ENCODE measurements around the gene RAB19.

Gene RAB19

DNA sequence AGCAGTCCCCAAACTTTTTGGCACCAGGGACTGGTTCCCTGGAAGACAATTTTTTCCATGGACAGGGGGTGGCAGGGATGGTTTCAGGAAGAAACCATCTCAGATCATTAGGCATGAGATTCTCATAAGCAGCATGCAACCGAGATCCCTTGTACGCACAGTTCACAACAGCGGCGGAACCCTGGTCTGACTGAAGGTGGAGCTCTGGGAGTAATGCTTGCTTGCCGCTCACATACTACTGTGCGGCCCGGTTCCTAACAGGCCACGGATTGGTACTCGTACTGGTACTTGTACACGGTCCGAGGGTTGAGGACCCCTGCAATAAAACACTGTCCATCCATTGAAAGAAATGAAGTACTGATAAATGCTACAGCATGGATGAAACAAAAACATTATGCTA is 42.6 kb downstream of the RAB19 start:
- no peak overlapping the region for H2AFZ ChIP-seq (ENCODE audit: low read depth, low read length)
- no peak overlapping the region for H3K4ac ChIP-seq (ENCODE audit: low read depth in 1 of 2, low read length in 2 of 2)

GRCh38 chr7:140447841-140448240 is 44.0 kb downstream of the RAB19 start:
- Histone ChIP-seq H3K27ac (ENCODE audit: low read length, poor library complexity, severe bottlenecking) (no peak overlapping the region), H4K91ac (ENCODE audit: low read length) (no peak overlapping the region)
- WGBS: 97% methylated on average over 4 of the region's 7 CpGs

More for the DNA sequence above, 42.6 kb downstream of the RAB19 start:
- Histone ChIP-seq H3K9ac (ENCODE audit: low read length) (no peak overlapping the region), H3K4me3 (ENCODE audit: insufficient read depth in 1 of 2, low read depth in 1 of 2, low read length in 2 of 2) (no peak overlapping the region), H4K91ac (ENCODE audit: low read length) (no peak overlapping the region), H2AK5ac (ENCODE audit: low read length, severe bottlenecking) (no peak overlapping the region), H2BK120ac (ENCODE audit: low read depth, low read length) (no peak overlapping the region), H3K27ac (ENCODE audit: low read length, poor library complexity, severe bottlenecking) (no peak overlapping the region), H4K8ac (ENCODE audit: low read length) (no peak overlapping the region), H2BK5ac (ENCODE audit: low read depth, low read length, poor library complexity, severe bottlenecking) (no peak overlapping the region), H3K36me3 (ENCODE audit: control insufficient read depth in 1 of 2, insufficient read depth in 2 of 2, low read depth in 1 of 2, low read length in 2 of 2) (peaks cover 3 to 9% of the 10 kb centered on the region in 2 experiments), H3K4me1 (ENCODE audit: control insufficient read depth, insufficient read depth, low read depth, low read length) (peaks cover 1% of the 10 kb centered on the region), H3K79me1 (replicated peaks; ENCODE audit: low read length, poor library complexity, severe bottlenecking) (peaks cover 2% of the 10 kb centered on the region), H3K9me3 (ENCODE audit: control insufficient read depth, low read length) (no peaks in the 10 kb centered on the region), H3K4me2 (ENCODE audit: low read length, poor library complexity, severe bottlenecking) (no peak overlapping the region), H3K18ac (ENCODE audit: low read depth in 1 of 2, low read length in 2 of 2) (no peak overlapping the region), H3K14ac (ENCODE audit: low read length in 2 of 2) (no peak overlapping the region), H3K27me3 (ENCODE audit: control insufficient read depth in 1 of 2, insufficient read depth in 1 of 2, low read length in 2 of 2) (no peaks in the 10 kb centered on the region), H2BK15ac (ENCODE audit: low read depth, poor library complexity, severe bottlenecking) (no peak overlapping the region), H2BK12ac (ENCODE audit: low read length in 2 of 2) (no peak overlapping the region), H3K23ac (ENCODE audit: low read length in 2 of 2) (no peak overlapping the region)
- DNase-seq: no peak
- WGBS: 97% methylated on average over 11 of the region's 11 CpGs

GRCh38 chr7:140448781-140449480 is 45.1 kb downstream of the RAB19 start:
- Histone ChIP-seq H3K14ac (ENCODE audit: low read length in 2 of 2) (no peak overlapping the region), H3K18ac (ENCODE audit: low read depth in 1 of 2, low read length in 2 of 2) (no peak overlapping the region), H2BK5ac (ENCODE audit: low read depth, low read length, poor library complexity, severe bottlenecking) (no peak overlapping the region), H3K79me1 (replicated peaks; ENCODE audit: low read length, poor library complexity, severe bottlenecking) (peaks cover 8% of the 10 kb centered on the region), H3K23ac (ENCODE audit: low read length in 2 of 2) (no peak overlapping the region), H3K9me3 (ENCODE audit: control insufficient read depth, low read length) (no peaks in the 10 kb centered on the region), H3K4ac (ENCODE audit: low read depth in 1 of 2, low read length in 2 of 2) (no peak overlapping the region), H4K8ac (ENCODE audit: low read length) (no peak overlapping the region), H2AFZ (ENCODE audit: low read depth, low read length) (no peak overlapping the region), H3K4me2 (ENCODE audit: low read length, poor library complexity, severe bottlenecking) (no peak overlapping the region), H3K9ac (ENCODE audit: low read length) (no peak overlapping the region), H2AK5ac (ENCODE audit: low read length, severe bottlenecking) (no peak overlapping the region), H3K27me3 (ENCODE audit: control insufficient read depth in 1 of 2, insufficient read depth in 1 of 2, low read length in 2 of 2) (no peaks in the 10 kb centered on the region), H4K91ac (ENCODE audit: low read length) (no peak overlapping the region), H2BK120ac (ENCODE audit: low read depth, low read length) (no peak overlapping the region), H3K4me1 (ENCODE audit: control insufficient read depth, insufficient read depth, low read depth, low read length) (peaks cover 1% of the 10 kb centered on the region), H3K27ac (ENCODE audit: low read length, poor library complexity, severe bottlenecking) (no peak overlapping the region), H3K36me3 (ENCODE audit: control insufficient read depth in 1 of 2, insufficient read depth in 2 of 2, low read depth in 1 of 2, low read length in 2 of 2) (peaks cover 3 to 23% of the 10 kb centered on the region in 2 experiments), H2BK12ac (ENCODE audit: low read length in 2 of 2) (no peak overlapping the region), H3K4me3 (ENCODE audit: insufficient read depth in 1 of 2, low read depth in 1 of 2, low read length in 2 of 2) (no peak overlapping the region), H2BK15ac (ENCODE audit: low read depth, poor library complexity, severe bottlenecking) (no peak overlapping the region)
- no peak for DNase-seq
- 100% methylated on average over 3 of the region's 4 CpGs for WGBS

More at GRCh38 chr7:140447841-140448240, 44.0 kb downstream of the RAB19 start:
- Histone ChIP-seq H3K4me1 (ENCODE audit: control insufficient read depth, insufficient read depth, low read depth, low read length) (peaks cover 1% of the 10 kb centered on the region), H2AK5ac (ENCODE audit: low read length, severe bottlenecking) (no peak overlapping the region), H2AFZ (ENCODE audit: low read depth, low read length) (no peak overlapping the region), H2BK5ac (ENCODE audit: low read depth, low read length, poor library complexity, severe bottlenecking) (no peak overlapping the region), H3K4me3 (ENCODE audit: insufficient read depth in 1 of 2, low read depth in 1 of 2, low read length in 2 of 2) (no peak overlapping the region), H3K18ac (ENCODE audit: low read depth in 1 of 2, low read length in 2 of 2) (no peak overlapping the region), H2BK15ac (ENCODE audit: low read depth, poor library complexity, severe bottlenecking) (no peak overlapping the region), H3K9me3 (ENCODE audit: control insufficient read depth, low read length) (no peaks in the 10 kb centered on the region), H3K23ac (ENCODE audit: low read length in 2 of 2) (no peak overlapping the region), H3K27me3 (ENCODE audit: control insufficient read depth in 1 of 2, insufficient read depth in 1 of 2, low read length in 2 of 2) (no peaks in the 10 kb centered on the region), H3K79me1 (replicated peaks; ENCODE audit: low read length, poor library complexity, severe bottlenecking) (peaks cover 4% of the 10 kb centered on the region), H3K36me3 (ENCODE audit: control insufficient read depth in 1 of 2, insufficient read depth in 2 of 2, low read depth in 1 of 2, low read length in 2 of 2) (peaks cover 3 to 13% of the 10 kb centered on the region in 2 experiments), H2BK120ac (ENCODE audit: low read depth, low read length) (no peak overlapping the region), H3K9ac (ENCODE audit: low read length) (no peak overlapping the region), H2BK12ac (ENCODE audit: low read length in 2 of 2) (no peak overlapping the region), H3K4ac (ENCODE audit: low read depth in 1 of 2, low read length in 2 of 2) (no peak overlapping the region), H4K8ac (ENCODE audit: low read length) (no peak overlapping the region), H3K4me2 (ENCODE audit: low read length, poor library complexity, severe bottlenecking) (no peak overlapping the region), H3K14ac (ENCODE audit: low read length in 2 of 2) (no peak overlapping the region)
- no peak for DNase-seq

DNA sequence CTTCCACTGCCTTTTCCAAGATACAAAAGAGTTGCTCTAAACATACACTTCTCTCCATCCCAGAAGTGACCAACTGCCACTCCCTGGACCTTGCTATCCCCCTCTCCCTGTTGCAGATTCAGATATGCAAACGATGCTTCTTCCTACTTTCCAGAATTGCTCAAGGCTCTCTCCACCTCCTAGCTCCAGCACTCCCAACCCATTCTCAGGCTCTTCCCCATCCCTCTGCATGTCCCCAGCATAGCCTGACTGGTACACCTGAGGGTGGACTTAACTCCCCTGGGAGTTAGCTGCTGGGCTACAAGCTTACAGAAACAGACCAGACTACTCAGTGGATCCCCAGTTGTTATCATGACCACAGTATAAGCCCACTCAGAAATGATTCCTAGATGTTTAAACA is 47.9 kb downstream of the RAB19 start:
- Histone ChIP-seq H3K18ac (ENCODE audit: low read depth in 1 of 2, low read length in 2 of 2) (no peak overlapping the region), H4K91ac (ENCODE audit: low read length) (no peak overlapping the region), H3K23ac (ENCODE audit: low read length in 2 of 2) (no peak overlapping the region), H4K8ac (ENCODE audit: low read length) (no peak overlapping the region), H2BK15ac (ENCODE audit: low read depth, poor library complexity, severe bottlenecking) (no peak overlapping the region), H2AK5ac (ENCODE audit: low read length, severe bottlenecking) (no peak overlapping the region), H3K4me2 (ENCODE audit: low read length, poor library complexity, severe bottlenecking) (no peak overlapping the region), H2BK5ac (ENCODE audit: low read depth, low read length, poor library complexity, severe bottlenecking) (no peak overlapping the region), H2AFZ (ENCODE audit: low read depth, low read length) (no peak overlapping the region), H3K4ac (ENCODE audit: low read depth in 1 of 2, low read length in 2 of 2) (no peak overlapping the region), H3K79me1 (replicated peaks; ENCODE audit: low read length, poor library complexity, severe bottlenecking) (peaks cover 14% of the 10 kb centered on the region), H3K27me3 (ENCODE audit: control insufficient read depth in 1 of 2, insufficient read depth in 1 of 2, low read length in 2 of 2) (no peaks in the 10 kb centered on the region), H3K14ac (ENCODE audit: low read length in 2 of 2) (no peak overlapping the region), H2BK120ac (ENCODE audit: low read depth, low read length) (no peak overlapping the region), H3K27ac (ENCODE audit: low read length, poor library complexity, severe bottlenecking) (no peak overlapping the region), H3K9ac (ENCODE audit: low read length) (no peak overlapping the region), H2BK12ac (ENCODE audit: low read length in 2 of 2) (no peak overlapping the region), H3K9me3 (ENCODE audit: control insufficient read depth, low read length) (no peaks in the 10 kb centered on the region), H3K4me1 (ENCODE audit: control insufficient read depth, insufficient read depth, low read depth, low read length) (peaks cover 4% of the 10 kb centered on the region), H3K36me3 (ENCODE audit: control insufficient read depth in 1 of 2, insufficient read depth in 2 of 2, low read depth in 1 of 2, low read length in 2 of 2) (peaks cover 18 to 51% of the 10 kb centered on the region in 2 experiments), H3K4me3 (ENCODE audit: insufficient read depth in 1 of 2, low read depth in 1 of 2, low read length in 2 of 2) (no peak overlapping the region)
- WGBS: 88% methylated on average over 1 of the region's 1 CpG
- DNase-seq: no peak

All from mesenchymal stem cell (in vitro differentiated cells and primary cell).